ENCODE data around the gene SPOPL.

- TF ChIP-seq EZH2 (optimal IDR thresholded peaks at IDR 0.05; ENCODE audit: low read depth, low read length) = no peak
- TF ChIP-seq CTCF (IDR thresholded peaks at IDR 0.05; ENCODE audit: low read length) = no peak
- TF ChIP-seq EZH2phosphoT487 (IDR thresholded peaks at IDR 0.05; ENCODE audit: low read length) = no peak
These were observed 10.1 kb upstream of the SPOPL start for GRCh38 chr2:138491495-138491862.
